ENCODE data around the gene ZNF423.

The ZNF423 gene

GRCh38 chr16:49580751-49581303 lies 275.1 kb downstream of the ZNF423 start:
- Histone ChIP-seq H3K4me3 (no peak overlapping the region), H3K27ac (peak overlapping the region in 1 of 2 donors; percentile 1)
- no peak for TF ChIP-seq CTCF (IDR thresholded peaks at IDR 0.05)
- DNase-seq (ENCODE audit: low spot score), result no peak

GRCh38 chr16:49578435-49579024 lies 277.4 kb downstream of the ZNF423 start:
- Histone ChIP-seq H3K27ac (no peak overlapping the region), H3K4me3 (no peak overlapping the region)
- no peak for TF ChIP-seq CTCF (IDR thresholded peaks at IDR 0.05)
- no peak for DNase-seq (ENCODE audit: low spot score)

- Histone ChIP-seq H3K27ac (no peak overlapping the region), H3K4me3 (no peak overlapping the region)
- DNase-seq (ENCODE audit: low spot score), result no peak
- no peak for TF ChIP-seq CTCF (IDR thresholded peaks at IDR 0.05)
Observed at GRCh38 chr16:49578018-49578417, 277.9 kb downstream of the ZNF423 start.

GRCh38 chr16:49576941-49577340 lies 279.0 kb downstream of the ZNF423 start:
- H3K27ac ChIP-seq, result no peak overlapping the region
- no peak overlapping the region for H3K4me3 ChIP-seq

GRCh38 chr16:49576173-49576494 lies 279.8 kb downstream of the ZNF423 start:
- DNase-seq (ENCODE audit: low spot score), result no peak
- TF ChIP-seq CTCF (IDR thresholded peaks at IDR 0.05), result no peak
- no peak overlapping the region for H3K27ac ChIP-seq
- no peak overlapping the region for H3K4me3 ChIP-seq

More at GRCh38 chr16:49576941-49577340, 279.0 kb downstream of the ZNF423 start:
- no peak for DNase-seq (ENCODE audit: low spot score)
- no peak for TF ChIP-seq CTCF (IDR thresholded peaks at IDR 0.05)

GRCh38 chr16:49575346-49576172 lies 280.4 kb downstream of the ZNF423 start:
- no peak overlapping the region for H3K27ac ChIP-seq
- H3K4me3 ChIP-seq, result no peak overlapping the region
- DNase-seq (ENCODE audit: low spot score), result no peak
- TF ChIP-seq CTCF (IDR thresholded peaks at IDR 0.05), result no peak

- DNase-seq (ENCODE audit: low spot score), result no peak
- Histone ChIP-seq H3K27ac (no peak overlapping the region), H3K4me3 (no peak overlapping the region)
- TF ChIP-seq CTCF (IDR thresholded peaks at IDR 0.05), result no peak
Observed at GRCh38 chr16:49574826-49575225, 281.1 kb downstream of the ZNF423 start.
